Stimulated activated CD4-positive, alpha-beta T cell treated with anti-CD3 and anti-CD28 coated beads, Interleukin-4, amount 100 ng/mL, for 48 hours (primary cell): ENCODE results near the gene YWHAG.
"Not testable (repeated sequence)": the region's sequence is repeated elsewhere in the genome, so short reads cannot be mapped to it uniquely, and the experiment has no call there.

Source experiments
- DNase-seq, 2 donors: peaks; one replicate each; pipeline ENCODE4 v3.0.0-alpha.2; 2020; ENCODE audit warnings: low read depth in 2 of 2

Gene YWHAG

GRCh38 chr7:76377186-76377918 is 18.6 kb upstream of the YWHAG start:
- DNase-seq: no peak

DNA sequence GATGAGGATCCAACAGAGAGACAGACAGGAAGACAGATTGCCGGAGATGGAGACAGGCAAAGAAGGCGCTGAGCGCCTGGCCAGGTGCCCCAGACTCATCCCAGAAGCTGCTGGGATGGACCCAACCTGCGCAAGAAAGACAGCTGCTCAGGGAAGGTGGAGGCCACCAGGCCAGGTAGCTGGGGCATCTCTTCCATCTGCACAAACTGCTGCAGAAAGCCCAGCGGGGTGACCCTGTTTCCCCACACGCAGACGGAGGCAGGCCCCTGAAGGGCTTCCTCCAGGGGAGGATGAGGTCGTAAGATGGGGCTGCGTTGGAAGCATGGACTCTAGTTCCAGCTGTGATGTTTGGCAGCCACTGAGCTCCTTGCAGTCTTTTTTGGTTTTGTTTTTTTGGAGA is 16.5 kb upstream of the YWHAG start:
- DNase-seq: no peak

DNA sequence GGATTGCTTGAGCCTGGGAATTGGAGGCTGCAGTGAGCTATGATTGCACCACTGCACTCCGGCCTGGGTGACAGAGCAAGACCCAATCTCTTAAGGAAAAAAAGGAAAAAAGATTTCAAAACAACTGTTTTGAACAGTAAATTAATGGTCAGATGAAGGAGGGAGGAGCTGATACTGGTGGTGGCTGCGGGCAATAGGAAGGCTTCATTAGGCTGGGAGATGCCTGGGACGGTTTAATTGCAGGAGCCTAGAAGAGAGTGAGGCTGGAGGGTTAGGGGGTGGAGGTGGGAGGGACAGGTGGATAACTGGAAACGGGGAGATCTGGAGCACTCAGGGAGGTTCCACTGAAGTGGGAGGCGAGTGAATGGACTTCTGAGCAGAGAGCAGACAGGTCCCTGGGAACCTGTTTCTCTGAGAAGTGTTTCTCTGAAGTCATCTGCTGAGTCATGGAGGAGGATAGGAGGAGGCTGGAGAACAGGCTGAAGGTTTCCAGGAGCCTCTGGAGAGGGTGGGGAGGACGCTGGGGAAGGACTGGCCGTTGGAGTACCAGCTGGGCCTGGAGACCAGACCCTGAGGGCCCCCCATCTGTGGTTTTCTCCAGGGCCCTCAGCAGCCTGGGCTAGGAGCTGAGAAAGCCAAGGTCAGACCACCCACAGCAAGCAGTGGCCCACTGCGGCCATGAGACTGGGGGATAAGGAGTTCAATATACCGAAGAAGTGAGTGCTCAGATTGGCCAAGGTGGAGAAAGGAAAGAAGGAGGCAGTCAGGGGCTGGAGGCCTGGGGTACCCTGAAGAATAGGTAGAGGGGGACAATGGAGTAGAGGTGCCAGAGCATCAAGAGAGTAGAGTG is 14.4 kb upstream of the YWHAG start:
- no peak for DNase-seq

DNA sequence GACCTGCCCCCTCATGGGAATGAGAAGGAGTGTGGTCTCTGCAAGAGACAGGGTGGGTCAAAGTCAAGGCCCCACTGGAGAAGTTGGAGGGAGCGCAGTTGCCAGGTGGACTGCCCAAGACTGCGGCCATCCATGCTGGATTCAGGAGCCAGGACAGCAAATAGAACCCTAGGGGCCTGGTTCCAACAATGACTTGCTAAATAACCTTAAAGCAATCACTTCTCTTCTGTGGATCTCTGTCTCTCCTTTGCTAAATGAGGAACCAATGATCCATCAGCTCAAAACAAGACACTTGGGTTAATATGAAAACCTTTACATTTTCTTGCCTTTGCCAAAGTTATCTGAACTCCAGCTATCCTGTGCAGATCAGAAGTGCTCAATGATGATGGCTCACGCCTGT is 12.6 kb upstream of the YWHAG start:
- DNase-seq: no peak

DNA sequence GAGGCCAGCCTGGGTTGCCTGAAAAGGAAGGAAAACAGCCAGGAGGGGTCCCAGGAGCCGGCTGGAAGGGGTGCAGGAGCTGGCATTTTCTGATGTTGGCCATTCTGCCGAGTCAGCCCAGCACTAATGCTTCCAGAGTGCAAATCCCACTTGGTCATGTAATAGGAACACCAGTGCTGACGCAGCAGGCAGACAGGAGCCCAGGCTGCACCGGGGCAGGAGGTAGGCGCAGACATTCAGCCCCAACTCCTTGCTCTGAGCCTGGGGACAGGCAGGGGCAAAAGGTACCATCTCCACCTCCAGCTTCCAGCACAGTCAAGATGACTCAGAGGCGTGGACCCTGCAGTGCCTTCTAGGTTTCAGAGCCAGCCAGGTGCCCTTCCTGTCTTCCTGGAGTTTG is 10.2 kb upstream of the YWHAG start:
- DNase-seq: no peak

GRCh38 chr7:76368190-76368589 is 9.4 kb upstream of the YWHAG start:
- no peak for DNase-seq

GRCh38 chr7:76364198-76364584 is 5.4 kb upstream of the YWHAG start:
- DNase-seq: no peak

GRCh38 chr7:76363754-76364153 is 5.0 kb upstream of the YWHAG start:
- DNase-seq: not testable (repeated sequence)

DNA sequence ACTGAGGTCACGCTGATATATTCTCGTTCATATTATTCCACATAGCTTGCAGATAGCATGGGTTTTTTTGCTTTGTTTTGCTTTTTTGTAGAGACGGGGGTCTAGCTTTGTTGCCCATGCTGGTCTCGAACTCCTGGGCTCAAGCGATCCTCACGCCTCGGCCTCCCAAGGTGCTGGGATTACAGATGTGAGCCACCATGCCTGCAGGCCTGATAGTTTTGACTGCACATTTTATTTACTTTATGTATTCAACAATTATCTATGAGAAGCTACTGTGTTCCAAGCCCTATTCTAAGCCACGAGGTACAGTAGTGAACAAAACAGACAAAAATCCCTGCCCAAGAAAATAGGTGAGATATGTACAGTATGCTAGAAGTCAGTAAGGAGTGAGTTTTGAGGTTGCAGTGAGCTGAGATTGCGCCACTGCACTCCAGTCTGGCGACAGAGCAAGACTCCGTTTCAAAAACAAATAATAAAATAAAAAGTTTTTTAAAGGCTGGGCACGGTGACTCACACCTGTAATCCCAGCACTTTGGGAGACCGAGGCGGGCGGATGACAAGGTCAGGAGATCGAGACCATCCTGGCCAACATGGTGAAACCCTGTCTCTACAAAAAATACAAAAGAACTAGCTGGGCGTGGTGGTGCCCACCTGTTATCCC is 1.3 kb upstream of the YWHAG start:
- DNase-seq: no peak

DNA sequence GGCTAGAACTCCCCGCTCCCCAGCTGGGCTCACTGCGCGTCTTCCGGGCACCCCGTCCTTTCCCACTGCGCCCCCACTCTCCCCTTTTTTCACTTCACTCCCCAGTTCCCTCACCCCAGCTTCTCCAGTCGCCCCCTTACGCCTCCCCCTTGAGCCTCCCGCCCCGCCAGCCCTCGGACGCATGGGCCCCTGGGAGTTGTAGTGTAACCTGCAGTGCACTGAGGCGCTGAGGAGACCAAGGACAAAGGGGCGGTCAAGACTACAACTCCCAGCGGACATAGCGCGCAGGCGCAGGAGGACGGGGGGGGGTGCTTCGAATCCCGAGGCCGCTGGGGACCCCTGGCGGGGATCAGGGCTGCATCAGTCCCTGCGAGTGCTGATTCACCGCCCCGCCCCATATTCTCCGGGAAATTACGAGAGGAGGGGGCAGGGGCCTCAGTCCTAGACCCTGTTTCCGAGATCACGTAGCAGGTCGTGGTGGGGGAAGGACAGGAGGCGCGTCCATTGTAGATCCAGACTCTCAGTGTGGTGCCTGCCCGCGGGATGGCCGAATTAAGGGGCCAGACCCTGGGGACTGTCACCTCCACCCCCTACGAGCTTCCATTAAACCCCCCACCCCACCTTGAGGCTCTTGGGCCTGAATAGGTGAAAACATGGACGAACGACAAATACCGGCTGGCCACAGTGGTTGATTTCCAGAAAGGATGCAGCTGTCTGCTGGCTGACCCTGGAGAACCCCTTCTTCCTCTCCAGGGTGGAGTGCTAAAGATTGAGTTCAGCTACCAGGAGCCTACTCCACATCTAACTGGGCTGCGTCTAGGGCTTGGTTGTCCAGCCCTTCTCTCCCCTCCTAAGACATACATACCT is 553 bp upstream of the YWHAG start:
- peak; percentile 85 to 90 for DNase-seq

- DNase-seq: peak; percentile 41 to 43
Observed at GRCh38 chr7:76358011-76358480, 745 bp downstream of the YWHAG start.

DNA sequence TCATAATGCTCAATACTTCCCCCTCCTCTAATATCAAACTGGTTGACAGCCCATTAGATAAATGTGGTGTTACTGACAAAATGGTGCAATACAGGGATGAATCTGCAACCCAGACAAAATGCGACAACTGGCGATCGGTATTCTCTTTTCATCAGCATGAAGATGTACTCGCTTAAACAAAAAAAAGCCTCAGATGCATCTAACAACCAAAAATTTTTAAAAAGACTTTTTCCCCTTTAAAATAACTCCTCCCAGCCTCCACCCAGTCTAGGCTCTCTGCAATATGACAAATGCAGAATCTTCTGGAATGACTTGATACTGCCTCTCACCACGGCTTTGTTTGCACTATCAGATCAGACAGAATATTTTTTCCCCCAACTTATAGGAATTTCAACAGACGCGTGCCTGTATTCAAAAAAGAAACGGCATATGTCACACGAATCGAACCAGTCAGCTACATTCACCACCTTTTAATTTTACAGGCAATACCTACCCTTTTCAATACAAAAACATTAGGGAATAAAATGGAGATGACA is 1.2 kb downstream of the YWHAG start:
- DNase-seq: no peak

DNA sequence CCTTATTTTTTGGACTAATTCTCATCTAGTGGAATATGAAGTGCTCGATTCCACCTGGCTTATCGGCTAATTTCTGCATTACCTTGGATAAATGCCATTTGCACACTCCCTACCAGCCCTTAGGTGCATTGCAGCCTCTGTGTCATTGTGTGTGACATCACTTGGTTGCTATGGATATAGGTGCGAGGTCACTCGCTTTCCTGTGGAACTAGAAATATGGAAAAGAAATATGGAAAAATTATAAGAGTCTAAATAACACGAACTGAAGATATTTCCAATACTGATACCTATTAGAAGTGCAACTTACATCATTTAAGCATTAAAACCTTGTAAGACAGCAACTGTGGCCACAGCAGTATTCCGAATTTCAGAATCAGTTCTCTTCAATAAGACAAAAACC is 2.0 kb downstream of the YWHAG start:
- no peak for DNase-seq

DNA sequence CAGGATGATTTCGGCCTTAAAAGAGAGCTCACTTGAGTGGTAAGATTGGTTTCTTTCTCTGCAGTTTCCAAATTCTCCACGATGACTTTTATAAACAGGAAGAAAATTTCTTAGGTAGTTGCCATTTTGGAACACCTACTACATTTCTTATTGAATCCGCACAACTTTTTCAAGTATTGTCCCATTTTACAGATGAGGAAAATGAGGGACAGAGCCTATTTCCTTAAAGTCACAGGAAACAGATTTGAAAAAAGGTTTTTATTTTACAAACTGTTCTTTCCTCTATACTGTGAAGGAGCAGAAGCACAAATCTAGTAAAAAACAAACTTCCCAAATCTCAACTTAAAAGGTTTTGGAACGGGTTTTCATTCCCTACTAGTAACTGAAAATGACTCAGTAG is 2.7 kb downstream of the YWHAG start:
- no peak for DNase-seq

GRCh38 chr7:76354981-76355730 is 3.6 kb downstream of the YWHAG start:
- no peak for DNase-seq

DNA sequence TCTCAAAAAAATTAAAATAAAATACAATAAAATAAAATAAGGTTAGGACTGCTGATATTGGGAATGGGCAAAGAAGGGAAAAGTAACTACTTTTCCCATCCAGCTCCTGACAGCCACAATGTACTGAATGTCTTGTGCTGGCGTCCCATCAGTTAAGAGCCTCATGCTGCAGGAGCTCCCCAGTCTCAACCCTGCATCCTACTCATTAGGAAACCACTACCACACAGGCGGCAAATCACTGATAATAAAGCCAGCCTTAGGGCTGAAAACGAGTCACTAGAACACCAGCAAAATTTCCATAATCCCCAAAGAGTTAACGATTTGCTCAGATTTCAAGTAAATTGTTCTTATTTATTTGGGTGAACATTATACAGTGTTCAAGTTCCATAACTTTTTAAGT is 4.3 kb downstream of the YWHAG start:
- no peak for DNase-seq

DNA sequence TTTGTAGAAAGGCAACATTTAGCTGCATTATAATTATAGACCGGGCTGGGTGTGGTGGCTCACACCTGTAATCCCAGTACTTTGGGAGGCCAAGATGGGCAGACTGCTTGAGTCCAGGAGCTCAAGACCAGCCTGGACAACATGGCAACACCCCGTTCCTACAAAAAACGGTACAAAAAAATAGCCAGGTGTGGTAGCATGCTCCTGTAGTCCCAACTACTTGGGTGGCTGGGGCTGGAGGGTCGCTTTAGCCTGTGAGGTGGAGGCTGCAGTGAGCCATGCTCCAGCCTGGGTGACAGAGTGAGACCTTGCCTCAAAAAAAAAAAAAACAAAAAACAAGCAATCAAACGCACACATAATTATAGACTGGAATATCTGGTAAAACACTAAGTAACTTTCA is 5.0 kb downstream of the YWHAG start:
- no peak for DNase-seq

DNA sequence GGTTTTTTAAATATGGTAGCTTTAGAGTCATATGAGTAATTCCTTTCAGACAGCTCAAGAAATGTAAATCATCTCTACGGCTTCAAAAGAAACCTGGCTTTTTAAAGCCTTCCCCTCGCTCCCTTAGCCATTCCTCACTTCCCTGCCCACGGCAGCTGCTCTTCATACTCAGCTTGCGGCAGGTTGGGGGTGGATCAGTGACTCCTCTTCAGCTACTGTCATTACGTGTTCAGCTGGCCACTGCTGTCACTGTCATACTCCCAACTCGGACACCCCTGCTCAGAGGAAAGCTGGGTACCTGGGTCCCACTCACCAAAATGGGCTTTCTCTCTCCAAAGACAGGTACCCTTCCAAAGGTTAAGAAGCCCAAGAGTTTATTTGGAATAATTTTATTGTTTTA is 6.6 kb downstream of the YWHAG start:
- DNase-seq: no peak

- no peak for DNase-seq
Observed at GRCh38 chr7:76351372-76351771, 7.4 kb downstream of the YWHAG start.

- DNase-seq: no peak
Observed at GRCh38 chr7:76349313-76349885, 9.4 kb downstream of the YWHAG start.
